Measurements from ENCODE around the gene PRMT6.
"Not testable (repeated sequence)": the region's sequence is repeated elsewhere in the genome, so short reads cannot be mapped to it uniquely, and the experiment has no call there.

The PRMT6 gene

DNA sequence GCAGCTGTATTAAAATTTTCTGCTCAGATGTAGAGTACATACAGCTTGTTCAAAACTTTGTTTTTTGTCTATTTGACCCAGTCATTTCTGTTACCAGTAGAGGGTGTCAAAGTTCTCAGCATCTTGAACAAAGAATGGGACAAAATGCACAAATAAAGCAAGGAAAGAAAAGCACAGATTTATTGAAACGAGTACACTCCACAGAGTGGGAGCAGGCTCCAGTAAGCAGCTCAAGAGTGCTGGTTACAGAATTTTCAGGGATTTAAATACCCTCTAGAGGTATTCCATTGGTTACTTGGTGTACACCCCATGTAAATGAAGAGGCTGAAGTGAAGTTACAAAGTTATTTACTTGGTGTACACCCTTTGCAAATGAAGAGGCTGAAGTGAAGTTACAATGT is 8.9 kb upstream of the PRMT6 start:
- TF ChIP-seq CTCF (IDR thresholded peaks at IDR 0.05; ENCODE audit: insufficient read depth, low read depth, low read length, missing control alignments), result no peak
- no peak for DNase-seq (ENCODE audit: low read depth)

DNA sequence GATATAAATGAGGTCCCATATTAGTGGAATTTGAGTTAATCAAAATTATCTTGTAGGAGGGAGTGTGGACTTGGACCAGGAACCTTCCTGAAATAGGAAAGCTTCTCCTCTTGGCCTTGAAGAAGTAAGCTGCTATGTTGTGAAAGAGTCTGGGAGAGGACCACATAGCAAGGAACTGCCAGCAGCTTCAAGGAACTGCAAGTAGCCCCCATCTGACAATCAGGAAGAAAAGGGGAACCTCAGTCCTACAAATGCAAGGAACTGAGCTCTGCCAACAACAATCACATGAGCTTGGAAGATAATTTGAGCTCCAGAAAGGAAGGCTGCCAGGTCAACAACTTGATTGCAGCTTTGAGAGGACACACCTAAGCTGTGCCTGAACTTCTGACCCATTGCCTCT is 8.2 kb upstream of the PRMT6 start:
- no peak for TF ChIP-seq CTCF (IDR thresholded peaks at IDR 0.05; ENCODE audit: insufficient read depth, low read depth, low read length, missing control alignments)
- DNase-seq (ENCODE audit: low read depth), result no peak

More for the DNA sequence above, 8.9 kb upstream of the PRMT6 start:
- H3K4me3 ChIP-seq (ENCODE audit: low read depth, low read length), result no peak overlapping the region

GRCh38 chr1:107051266-107051665 is 5.2 kb upstream of the PRMT6 start:
- no peak overlapping the region for H3K4me3 ChIP-seq (ENCODE audit: low read depth, low read length)
- no peak for DNase-seq (ENCODE audit: low read depth)
- no peak for TF ChIP-seq CTCF (IDR thresholded peaks at IDR 0.05; ENCODE audit: insufficient read depth, low read depth, low read length, missing control alignments)

More for the DNA sequence above, 8.2 kb upstream of the PRMT6 start:
- H3K4me3 ChIP-seq (ENCODE audit: low read depth, low read length), result no peak overlapping the region

DNA sequence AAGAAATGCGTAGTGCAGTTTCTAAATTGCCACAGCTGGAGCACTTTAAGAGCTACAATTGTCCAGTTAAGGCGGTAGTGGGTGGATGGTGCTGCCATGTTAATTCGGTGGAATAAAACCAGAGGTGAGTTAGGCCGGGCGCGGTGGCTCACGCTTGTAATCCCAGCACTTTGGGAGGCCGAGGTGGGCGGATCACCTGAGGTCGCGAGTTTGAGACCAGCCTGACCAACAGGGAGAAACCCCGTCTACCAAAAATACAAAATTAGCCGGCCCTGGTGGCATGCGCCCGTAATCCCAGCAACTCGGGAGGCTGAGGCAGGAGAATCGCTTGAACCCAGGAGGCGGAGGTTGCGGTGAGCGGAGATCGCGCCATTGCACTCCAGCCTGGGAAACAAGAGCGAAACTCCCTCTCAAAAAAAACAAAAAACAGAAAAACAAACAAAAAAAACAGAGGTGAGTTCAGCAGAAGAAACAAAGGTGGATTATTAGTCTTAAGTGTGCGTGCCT is 502 bp upstream of the PRMT6 start:
- not testable (repeated sequence) for DNase-seq (ENCODE audit: low read depth)
- peak overlapping the region; percentile 90 for H3K4me3 ChIP-seq (ENCODE audit: low read depth, low read length)

DNA sequence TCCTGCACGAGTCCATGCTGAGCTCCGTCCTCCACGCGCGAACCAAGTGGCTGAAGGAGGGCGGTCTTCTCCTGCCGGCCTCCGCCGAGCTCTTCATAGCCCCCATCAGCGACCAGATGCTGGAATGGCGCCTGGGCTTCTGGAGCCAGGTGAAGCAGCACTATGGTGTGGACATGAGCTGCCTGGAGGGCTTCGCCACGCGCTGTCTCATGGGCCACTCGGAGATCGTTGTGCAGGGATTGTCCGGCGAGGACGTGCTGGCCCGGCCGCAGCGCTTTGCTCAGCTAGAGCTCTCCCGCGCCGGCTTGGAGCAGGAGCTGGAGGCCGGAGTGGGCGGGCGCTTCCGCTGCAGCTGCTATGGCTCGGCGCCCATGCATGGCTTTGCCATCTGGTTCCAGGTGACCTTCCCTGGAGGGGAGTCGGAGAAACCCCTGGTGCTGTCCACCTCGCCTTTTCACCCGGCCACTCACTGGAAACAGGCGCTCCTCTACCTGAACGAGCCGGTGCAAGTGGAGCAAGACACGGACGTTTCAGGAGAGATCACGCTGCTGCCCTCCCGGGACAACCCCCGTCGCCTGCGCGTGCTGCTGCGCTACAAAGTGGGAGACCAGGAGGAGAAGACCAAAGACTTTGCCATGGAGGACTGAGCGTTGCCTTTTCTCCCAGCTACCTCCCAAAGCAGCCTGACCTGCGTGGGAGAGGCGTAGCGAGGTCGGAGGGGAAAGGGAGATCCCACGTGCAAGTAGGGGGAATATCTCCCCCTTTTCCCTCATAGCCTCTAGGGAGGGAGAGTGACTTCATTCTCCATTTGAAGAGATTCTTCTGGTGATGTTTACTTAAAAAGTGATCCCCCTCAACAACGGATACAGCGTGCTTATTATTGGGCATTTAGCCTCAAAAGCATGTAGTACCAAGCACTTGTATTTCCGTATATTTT is 991 bp downstream of the PRMT6 start:
- peak; percentile 71 for DNase-seq (ENCODE audit: low read depth)
- H3K4me3 ChIP-seq (ENCODE audit: low read depth, low read length), result peak overlapping the region; percentile 90
- no peak for TF ChIP-seq CTCF (IDR thresholded peaks at IDR 0.05; ENCODE audit: insufficient read depth, low read depth, low read length, missing control alignments)

DNA sequence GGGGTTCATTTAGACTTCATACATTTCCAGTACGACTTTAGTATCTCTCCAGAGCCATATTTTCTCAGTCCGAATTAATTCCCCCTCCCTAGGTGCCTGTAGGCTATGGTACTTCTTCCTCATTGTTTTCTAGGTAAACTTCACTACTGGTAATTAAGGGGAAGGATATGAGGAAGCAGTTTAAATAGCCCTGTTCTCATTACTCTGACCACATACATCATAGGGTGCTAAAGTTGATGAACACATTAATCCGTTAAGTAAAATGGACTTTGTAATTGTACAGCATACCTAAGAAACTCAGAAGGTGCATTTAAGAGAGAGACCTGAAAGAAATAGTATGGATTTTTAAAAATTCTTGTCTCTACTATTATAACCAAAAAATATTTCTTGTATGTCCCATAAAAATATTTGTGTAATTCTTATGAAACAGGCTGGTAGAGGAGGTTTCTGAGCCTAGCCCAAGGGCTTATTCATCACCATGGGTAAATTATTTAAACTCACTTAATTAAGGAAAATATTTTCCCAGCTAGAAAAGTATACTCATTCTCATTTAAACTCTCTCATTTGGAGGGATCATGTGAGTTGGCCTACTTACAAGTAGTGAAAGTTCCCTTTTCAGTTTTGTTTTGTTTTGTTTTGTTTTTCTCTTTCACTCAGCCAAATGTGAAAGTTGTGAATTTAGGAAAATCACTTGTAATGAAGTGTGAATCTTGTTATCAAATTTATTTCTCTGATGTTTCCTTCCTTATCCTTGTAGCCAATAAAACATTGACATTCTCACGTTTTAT is 2.0 kb downstream of the PRMT6 start:
- peak overlapping the region; percentile 90 for H3K4me3 ChIP-seq (ENCODE audit: low read depth, low read length)
- TF ChIP-seq CTCF (IDR thresholded peaks at IDR 0.05; ENCODE audit: insufficient read depth, low read depth, low read length, missing control alignments), result no peak
- peak; percentile 18 for DNase-seq (ENCODE audit: low read depth)

GRCh38 chr1:107061886-107062285 is 5.4 kb downstream of the PRMT6 start:
- DNase-seq (ENCODE audit: low read depth), result no peak
- no peak for TF ChIP-seq CTCF (IDR thresholded peaks at IDR 0.05; ENCODE audit: insufficient read depth, low read depth, low read length, missing control alignments)
- H3K4me3 ChIP-seq (ENCODE audit: low read depth, low read length), result no peak overlapping the region
